ENCODE data around the gene UBE2J1.

UBE2J1 gene

DNA sequence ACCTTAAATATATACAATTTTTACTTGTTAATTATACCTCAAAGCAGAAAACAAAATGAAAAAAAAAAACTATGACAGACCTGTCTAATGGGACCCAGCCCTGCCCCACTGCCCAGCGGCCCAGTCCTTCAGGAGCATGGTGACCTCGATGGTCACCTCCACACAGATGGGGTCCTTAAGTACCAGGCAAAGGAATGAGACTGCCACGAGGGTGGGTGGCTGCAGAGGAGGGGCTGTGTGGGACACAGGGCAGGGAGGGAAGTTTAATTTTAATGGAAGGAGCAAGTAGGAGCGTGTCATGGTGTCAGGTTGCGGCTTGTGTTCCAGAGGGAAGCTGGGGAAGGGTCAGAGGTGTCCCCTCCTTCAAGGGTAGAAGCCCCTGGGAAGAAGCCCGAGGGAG, 66.0 kb downstream of the UBE2J1 start:
- DNase-seq: no peak

- DNase-seq: no peak
These were observed 67.4 kb downstream of the UBE2J1 start for GRCh38 chr6:89284963-89285735.

DNA sequence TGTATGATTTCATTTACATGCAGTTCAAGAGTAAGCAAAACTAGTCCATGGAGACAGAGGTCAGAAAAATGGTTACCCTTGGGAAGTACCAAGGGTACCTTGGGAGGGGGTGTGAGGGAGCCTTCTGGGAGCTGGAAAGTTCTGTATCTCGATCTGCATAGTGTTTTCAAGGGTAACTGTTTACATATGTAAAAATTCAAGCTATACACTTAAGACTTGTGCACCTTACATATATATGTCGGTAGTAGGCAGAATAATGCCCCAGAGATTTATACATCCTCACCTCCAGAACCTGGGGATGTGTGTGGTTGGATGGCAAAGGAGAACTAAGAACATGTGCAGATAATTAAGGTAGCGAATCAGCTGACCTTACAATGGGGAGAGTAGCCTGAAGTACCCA, 68.4 kb downstream of the UBE2J1 start:
- DNase-seq: no peak

DNA sequence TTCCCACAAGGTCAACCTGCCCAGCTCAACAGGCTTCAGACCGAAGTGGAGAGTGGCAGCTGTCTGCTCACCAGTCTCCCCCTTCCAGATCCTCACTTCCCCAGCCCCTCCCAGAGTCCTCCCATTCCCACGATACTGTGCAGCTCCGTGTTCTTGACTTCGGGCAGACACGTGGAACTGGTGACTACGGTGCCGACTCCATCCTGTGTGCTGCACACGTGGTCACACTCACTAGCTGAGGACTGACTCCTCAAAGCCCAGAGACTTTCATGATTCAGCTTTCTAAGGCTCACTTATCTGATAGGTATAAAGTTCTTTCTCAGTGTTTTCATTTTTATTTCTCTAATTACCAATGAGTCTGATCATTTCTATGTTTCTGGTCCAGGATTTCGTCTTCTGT, 69.8 kb downstream of the UBE2J1 start:
- DNase-seq: no peak

GRCh38 chr6:89281779-89282246, 70.7 kb downstream of the UBE2J1 start:
- DNase-seq: no peak

GRCh38 chr6:89278956-89279355, 73.6 kb downstream of the UBE2J1 start:
- DNase-seq: no peak
